GDM1 (cell line): ENCODE measurements around the gene RPP38.

Experiments
- DNase-seq: peaks from one replicate; lab custom pipeline; 2025; lab: John Stamatoyannopoulos, UW

Gene RPP38

DNA sequence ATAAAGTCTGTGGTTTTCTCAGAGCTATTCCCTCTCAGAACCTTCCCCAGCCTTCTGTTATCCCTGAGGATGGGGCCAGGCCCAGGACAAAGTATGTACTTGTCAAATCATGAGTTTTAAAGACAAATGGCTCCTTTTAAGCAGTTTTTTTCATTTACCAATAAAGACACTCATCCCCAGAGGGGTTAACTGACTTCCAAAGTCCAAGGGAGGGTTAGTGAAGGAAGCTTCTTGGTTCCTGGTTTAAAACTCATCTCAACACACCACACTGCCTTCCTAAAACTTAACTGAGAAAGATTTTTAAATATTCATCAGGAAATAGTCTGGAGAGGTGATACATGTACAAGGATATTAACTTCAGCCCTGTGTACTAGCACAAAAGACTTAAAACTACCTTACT is 55.4 kb downstream of the RPP38 start:
- no peak for DNase-seq
